CD4-positive, alpha-beta T cell (primary cell): ENCODE measurements around the gene RFX5. TPM values are rescaled to one million over a fixed set of nuclear protein-coding genes. Genes with fewer than 3 reads are reported as not detected.
A peak's percentile ranks its signal among the peaks of the same experiment; 100 is the strongest.

ENCODE experiments used
- ATAC-seq: fragments of 200-7000 bp; cut with Tn5 transposase; one replicate; pipeline ENCODE4 v1.10.0; 2022; ENCODE audit warnings: mild to moderate bottlenecking; ENCODE audit not compliant: poor library complexity
- CTCF ChIA-PET: fragments of 350-600 bp; sonication (Branson Sonifier 250); formaldehyde crosslinking; loops from one replicate; lab custom pipeline; 2021; ENCODE audit warnings: antibody characterized with exemption, inconsistent platforms; lab: Charles Lee
- POLR2A ChIA-PET: fragments of 350-600 bp; sonication (Branson Sonifier 250); formaldehyde crosslinking; loops from one replicate; lab custom pipeline; 2021; ENCODE audit warnings: antibody characterized with exemption, inconsistent platforms; lab: Charles Lee
- DNase-seq, 14 experiments: peaks; one replicate each; pipeline ENCODE4 v3.0.0-alpha.2; 2013 to 2020; ENCODE audit warnings: mixed read lengths in 2 of 14
- H3K27ac ChIP-seq, 2 donors: one replicate each; pipeline versions ENCODE4 v1.5.1 to v1.7.0; 2013; ENCODE audit warnings: low read length in 2 of 2, low read depth in 1 of 2, mild to moderate bottlenecking in 1 of 2
- H3K27me3 ChIP-seq, 2 experiments: 1 replicate in 1 of 2; 2 replicates in 1 of 2; pipeline versions ENCODE4 v1.6.1 to v1.7.0; 2013; ENCODE audit warnings: low read length in 2 of 2, control low read depth in 1 of 2, mild to moderate bottlenecking in 1 of 2, moderate library complexity in 1 of 2; ENCODE audit not compliant: insufficient read depth in 2 of 2, control insufficient read depth in 1 of 2
- H3K36me3 ChIP-seq: one replicate; pipeline ENCODE4 v1.6.1; 2013; ENCODE audit warnings: low read length, control low read depth; ENCODE audit not compliant: insufficient read depth
- H3K4me1 ChIP-seq: one replicate; pipeline ENCODE4 v1.6.1; 2013; ENCODE audit warnings: low read length, control low read depth; ENCODE audit not compliant: insufficient read depth
- H3K4me3 ChIP-seq: one replicate; pipeline ENCODE4 v1.5.1; 2013; ENCODE audit warnings: mild to moderate bottlenecking, low read length, moderate library complexity
- H3K9me3 ChIP-seq, 2 experiments: 1 replicate in 1 of 2; 2 replicates in 1 of 2; pipeline versions ENCODE4 v1.6.1 to v1.7.0; 2013; ENCODE audit warnings: low read length in 2 of 2, mild to moderate bottlenecking in 2 of 2, control low read depth in 1 of 2, moderate library complexity in 1 of 2; ENCODE audit not compliant: control insufficient read depth in 1 of 2, insufficient read depth in 1 of 2
- H3K27ac Mint-ChIP-seq: one replicate; pipeline ENCODE4 v1.8.0; 2020; ENCODE audit warnings: mixed read lengths
- H3K27me3 Mint-ChIP-seq: one replicate; pipeline ENCODE4 v1.8.0; 2021; ENCODE audit warnings: mixed read lengths
- H3K36me3 Mint-ChIP-seq: one replicate; pipeline ENCODE4 v1.8.0; 2021; ENCODE audit warnings: low read depth, mixed read lengths
- H3K4me1 Mint-ChIP-seq: one replicate; pipeline ENCODE4 v1.8.0; 2021; ENCODE audit warnings: low read depth, mixed read lengths
- H3K4me3 Mint-ChIP-seq: one replicate; pipeline ENCODE4 v1.8.0; 2020; ENCODE audit warnings: mild to moderate bottlenecking, mixed read lengths
- H3K9me3 Mint-ChIP-seq: one replicate; pipeline ENCODE4 v1.8.0; 2020; ENCODE audit warnings: mixed read lengths
- CTCF ChIP-seq: fragments of 200-600 bp; IDR thresholded peaks from one replicate; pipeline ENCODE4 v1.8.0; 2022; ENCODE audit warnings: antibody characterized with exemption, mild to moderate bottlenecking
- intact Hi-C, 2 experiments: fragments of 100-400 bp; cut with DNase I in 1 of 2; cut with micrococcal nuclease in 1 of 2; formaldehyde crosslinking; loops; one replicate each; pipeline versions ENCODE4 v1.15.1 to v1.9.0; 2023 to 2025; cut with DNase I, micrococcal nuclease
- total RNA-seq, 174 experiments: library from RNA in 2 of 174; stranded (reverse) in 2 of 174; gene quantifications; one replicate each; pipeline ENCODE4 v1.2.3 and lab custom pipeline; 2021 to 2026

The RFX5 gene
- total RNA-seq, 2 experiments from 2014 or later, result 62.0 to 65.7 TPM

- no peaks in the 10 kb centered on the region for H3K9me3 ChIP-seq
- DNase-seq (no peak), ATAC-seq (no peak)
- peaks cover 46% of the 10 kb centered on the region for H3K4me1 Mint-ChIP-seq
- peaks cover 28% of the 10 kb centered on the region for H3K4me1 ChIP-seq
- H3K9me3 Mint-ChIP-seq, result no peaks in the 10 kb centered on the region
- peak overlapping the region; percentile 25 to 39 for H3K27ac ChIP-seq
- intact Hi-C loops, result no loop called here
- peak overlapping the region; percentile 59 for H3K27ac Mint-ChIP-seq
- TF ChIP-seq CTCF, result no peak
- no peaks in the 10 kb centered on the region for H3K27me3 ChIP-seq
- POLR2A ChIA-PET, result interaction anchor here (2.1 kb wide), 1 partner anchor 15 kb away, joined by 8 read pairs; the partner anchor contains the start of gene PI4KB
- H3K27me3 Mint-ChIP-seq, result no peaks in the 10 kb centered on the region
- no peak overlapping the region for H3K4me3 ChIP-seq
- CTCF ChIA-PET, result interaction anchor here (2.0 to 3.3 kb wide), 2 partner anchors 11 to 28 kb away, joined by 11 to 14 read pairs; no protein-coding TSS in a partner anchor
- peaks cover 89% of the 10 kb centered on the region for H3K36me3 Mint-ChIP-seq
- H3K36me3 ChIP-seq, result peaks cover 94% of the 10 kb centered on the region
- H3K4me3 Mint-ChIP-seq, result no peak overlapping the region
Observed at GRCh38 chr1:151312411-151312810, 34.6 kb downstream of the RFX5 start.

GRCh38 chr1:151311589-151312331, 35.3 kb downstream of the RFX5 start:
- intact Hi-C loops, result no loop called here
- no peak overlapping the region for H3K4me3 ChIP-seq
- no peaks in the 10 kb centered on the region for H3K27me3 Mint-ChIP-seq

GRCh38 chr1:151311011-151311410, 36.0 kb downstream of the RFX5 start:
- Histone ChIP-seq H3K27me3 (no peaks in the 10 kb centered on the region), H3K4me1 (peaks cover 28% of the 10 kb centered on the region), H3K36me3 (peaks cover 96% of the 10 kb centered on the region), H3K27ac (no peak overlapping the region), H3K4me3 (no peak overlapping the region), H3K9me3 (no peaks in the 10 kb centered on the region)
- no peak for TF ChIP-seq CTCF
- CTCF ChIA-PET, result interaction anchor here (2.0 to 3.3 kb wide), 2 partner anchors 10 to 29 kb away, joined by 11 to 14 read pairs; no protein-coding TSS in a partner anchor
- Mint-ChIP-seq H3K4me3 (no peak overlapping the region), H3K4me1 (peaks cover 46% of the 10 kb centered on the region), H3K9me3 (no peaks in the 10 kb centered on the region), H3K27ac (peak overlapping the region; percentile 59), H3K27me3 (no peaks in the 10 kb centered on the region), H3K36me3 (peaks cover 94% of the 10 kb centered on the region)
- intact Hi-C loops, result no loop called here
- DNase-seq (no peak), ATAC-seq (no peak)
- POLR2A ChIA-PET, result interaction anchor here (0.7 to 2.1 kb wide), 4 partner anchors 10 to 29 kb away, joined by 3 to 8 read pairs (median 5); partner anchors contain the start of genes PI4KB and ZNF687

More at GRCh38 chr1:151311589-151312331, 35.3 kb downstream of the RFX5 start:
- DNase-seq (peak in 13 of 14 experiments; percentile 20 to 82 (median 54)), ATAC-seq (peak; percentile 91)
- Mint-ChIP-seq H3K9me3 (no peaks in the 10 kb centered on the region), H3K4me1 (peaks cover 46% of the 10 kb centered on the region), H3K4me3 (no peak overlapping the region), H3K36me3 (peaks cover 94% of the 10 kb centered on the region), H3K27ac (peak overlapping the region; percentile 59)
- TF ChIP-seq CTCF, result no peak
- Histone ChIP-seq H3K27me3 (no peaks in the 10 kb centered on the region), H3K36me3 (peaks cover 95% of the 10 kb centered on the region), H3K9me3 (no peaks in the 10 kb centered on the region), H3K4me1 (peaks cover 28% of the 10 kb centered on the region), H3K27ac (peak overlapping the region; percentile 25 to 39)
- ChIA-PET POLR2A (interaction anchor here (1.4 to 2.1 kb wide), 3 partner anchors 11 to 18 kb away, joined by 4 to 8 read pairs (median 6); partner anchors contain the start of gene PI4KB), CTCF (interaction anchor here (0.9 to 3.3 kb wide), 3 partner anchors 11 to 28 kb away, joined by 3 to 14 read pairs (median 11); no protein-coding TSS in a partner anchor)
